ENCODE measurements around the gene FBXO42. TPM values are rescaled to one million over a fixed set of nuclear protein-coding genes. Genes with fewer than 3 reads are reported as not detected.

FBXO42 gene
- total RNA-seq, 4 donors from 2014 or later: 24.3 to 41.9 (median 31.9) TPM

DNA sequence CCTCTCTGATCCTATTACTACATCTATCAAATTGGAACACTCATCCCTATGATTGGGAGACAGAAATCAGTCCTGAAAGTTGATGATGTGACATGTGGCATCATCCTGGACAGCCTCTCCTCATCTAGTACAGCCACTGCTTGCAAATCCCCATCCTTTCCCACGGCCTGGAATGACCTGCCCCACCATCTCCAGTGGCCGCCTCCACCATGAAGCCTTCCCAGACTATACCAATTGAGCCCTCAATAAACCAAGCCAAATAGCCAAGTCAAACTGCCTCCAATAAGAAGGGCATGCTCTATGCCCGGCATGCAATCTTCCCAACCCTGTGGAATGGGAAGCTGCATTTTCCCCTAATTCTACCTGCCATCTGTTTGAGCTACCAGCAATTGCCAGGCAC, 139.3 kb downstream of the FBXO42 start:
- Histone ChIP-seq H3K36me3 (no peaks in the 10 kb centered on the region), H3K4me3 (replicated peaks in 1 of 3) (no peak overlapping the region), H3K4me1 (peaks cover 32 to 53% of the 10 kb centered on the region in 2 donors), H3K27ac (peak overlapping the region; percentile 80 to 88 (median 82)), H3K9me3 (no peaks in the 10 kb centered on the region), H3K27me3 (no peaks in the 10 kb centered on the region)
- TF ChIP-seq, protein P1, sequence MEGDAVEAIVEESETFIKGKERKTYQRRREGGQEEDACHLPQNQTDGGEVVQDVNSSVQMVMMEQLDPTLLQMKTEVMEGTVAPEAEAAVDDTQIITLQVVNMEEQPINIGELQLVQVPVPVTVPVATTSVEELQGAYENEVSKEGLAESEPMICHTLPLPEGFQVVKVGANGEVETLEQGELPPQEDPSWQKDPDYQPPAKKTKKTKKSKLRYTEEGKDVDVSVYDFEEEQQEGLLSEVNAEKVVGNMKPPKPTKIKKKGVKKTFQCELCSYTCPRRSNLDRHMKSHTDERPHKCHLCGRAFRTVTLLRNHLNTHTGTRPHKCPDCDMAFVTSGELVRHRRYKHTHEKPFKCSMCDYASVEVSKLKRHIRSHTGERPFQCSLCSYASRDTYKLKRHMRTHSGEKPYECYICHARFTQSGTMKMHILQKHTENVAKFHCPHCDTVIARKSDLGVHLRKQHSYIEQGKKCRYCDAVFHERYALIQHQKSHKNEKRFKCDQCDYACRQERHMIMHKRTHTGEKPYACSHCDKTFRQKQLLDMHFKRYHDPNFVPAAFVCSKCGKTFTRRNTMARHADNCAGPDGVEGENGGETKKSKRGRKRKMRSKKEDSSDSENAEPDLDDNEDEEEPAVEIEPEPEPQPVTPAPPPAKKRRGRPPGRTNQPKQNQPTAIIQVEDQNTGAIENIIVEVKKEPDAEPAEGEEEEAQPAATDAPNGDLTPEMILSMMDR (IDR thresholded peaks at IDR 0.05): no peak
- TF ChIP-seq POLR2A (IDR thresholded peaks at IDR 0.05): no peak
- DNase-seq: no peak
- 53 to 68% methylated on average over 3 of the region's 3 CpGs for WGBS, 2 donors
- intact Hi-C loops (cut with DNase I): no loop called here

DNA sequence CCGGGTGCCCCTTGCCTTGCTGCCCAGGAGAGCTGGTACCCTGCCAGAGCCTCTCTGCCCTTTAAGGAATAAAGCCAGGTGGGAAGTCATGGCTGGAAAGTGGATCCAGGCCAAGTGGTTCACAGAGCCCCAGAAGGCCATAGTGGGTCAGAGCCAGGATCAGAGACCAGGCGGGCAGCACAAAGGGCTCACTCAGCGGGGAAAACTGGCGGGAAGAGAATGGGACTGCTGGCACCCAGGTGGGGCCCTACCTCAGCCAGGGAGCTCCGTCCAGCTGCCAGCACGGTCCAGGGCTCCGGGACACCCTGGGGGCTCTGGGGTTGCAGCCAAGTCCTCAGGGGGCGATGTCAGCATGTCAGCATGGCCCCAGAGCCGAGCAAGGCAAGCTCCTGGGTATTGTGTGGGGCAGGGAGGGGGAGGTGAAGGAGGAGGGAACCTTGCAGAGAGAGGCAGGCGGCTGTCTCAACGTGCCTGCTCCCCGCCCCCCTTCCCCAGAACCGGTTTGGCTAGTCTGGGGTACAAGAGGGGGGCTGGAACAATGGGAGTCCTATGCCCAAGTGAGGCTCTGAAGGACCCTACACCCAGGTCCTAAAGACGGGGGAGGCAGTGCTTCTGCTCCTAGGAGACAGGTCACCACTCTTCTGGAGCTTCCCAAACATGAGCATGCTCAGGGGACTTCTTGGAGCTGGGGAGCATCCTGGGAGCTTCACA, 139.9 kb downstream of the FBXO42 start, which contains the start of gene ARHGEF19:
Gene ARHGEF19, minus strand, starts transcription at position 402 of the 711 bp plus-strand sequence. CDS start 3,598 bp downstream, outside the sequence.
- Histone ChIP-seq H3K27me3 (no peaks in the 10 kb centered on the region), H3K36me3 (no peaks in the 10 kb centered on the region), H3K9me3 (no peaks in the 10 kb centered on the region), H3K4me1 (peaks cover 36 to 55% of the 10 kb centered on the region in 2 donors), H3K4me3 (replicated peaks in 1 of 3) (peak within 1 kb of the TSS in 2 of 3 donors; percentile 9 to 19), H3K27ac (peak within 1 kb of the TSS; percentile 80 to 88 (median 82))
- intact Hi-C loops (cut with DNase I): no loop called here
- TF ChIP-seq, protein P1 (IDR thresholded peaks at IDR 0.05): no peak
- TF ChIP-seq POLR2A (IDR thresholded peaks at IDR 0.05): peak in 1 of 2 donors; percentile 57
- DNase-seq: peak; percentile 94 to 97
- 24 to 26% methylated on average over 9 to 13 of the region's 14 CpGs for WGBS, 2 donors

DNA sequence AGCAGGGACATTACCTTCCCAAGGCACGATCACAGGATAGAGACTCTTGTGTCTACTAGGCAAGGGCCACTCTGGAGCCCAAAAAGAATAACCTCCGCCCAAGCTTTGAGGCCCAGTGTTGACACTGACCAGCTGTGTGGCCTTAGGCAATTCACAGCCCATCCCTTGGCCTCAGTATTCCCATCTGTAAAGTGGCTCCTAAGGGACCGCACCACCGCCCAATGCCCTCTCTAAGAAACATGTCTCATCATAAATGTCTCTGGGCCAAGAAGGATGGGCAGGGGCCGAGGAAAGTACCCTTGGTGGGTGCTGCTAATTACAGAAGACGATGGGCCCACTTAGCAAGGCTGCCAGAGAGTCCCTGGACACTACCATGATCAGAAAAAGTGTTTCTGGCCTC, 140.5 kb downstream of the FBXO42 start:
- intact Hi-C loops (cut with DNase I): no loop called here
- H3K36me3 ChIP-seq: no peaks in the 10 kb centered on the region
- H3K9me3 ChIP-seq: no peaks in the 10 kb centered on the region
- H3K27me3 ChIP-seq: no peaks in the 10 kb centered on the region
- peak overlapping the region; percentile 80 to 88 (median 82) for H3K27ac ChIP-seq
- H3K4me1 ChIP-seq: peaks cover 40 to 60% of the 10 kb centered on the region in 2 donors
- WGBS, 2 donors: 47 to 50% methylated on average over 6 of the region's 6 CpGs
- H3K4me3 ChIP-seq (replicated peaks in 1 of 3): peak overlapping the region in 1 of 3 donors; percentile 19
- no peak for TF ChIP-seq POLR2A (IDR thresholded peaks at IDR 0.05)
- TF ChIP-seq, protein P1 (IDR thresholded peaks at IDR 0.05): no peak
- no peak for DNase-seq

DNA sequence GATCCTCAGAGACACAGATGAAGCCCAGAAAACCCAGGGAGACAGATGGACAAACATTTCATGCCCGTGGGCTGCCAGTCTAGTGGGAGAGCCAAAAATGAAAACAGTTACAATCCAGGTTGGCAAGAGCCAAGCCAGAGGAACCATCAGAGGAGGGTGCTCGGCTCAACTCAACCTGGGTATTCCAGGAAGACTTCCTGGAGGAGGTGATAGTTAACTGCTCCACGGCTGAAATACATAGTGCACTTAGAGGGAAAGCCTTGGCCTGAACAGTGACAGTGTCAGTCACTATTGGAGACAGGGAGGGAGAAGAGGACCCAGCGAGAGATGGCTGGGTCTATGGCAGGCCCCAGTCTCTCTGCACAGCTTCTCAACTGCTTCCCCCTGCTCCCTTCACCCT, 141.7 kb downstream of the FBXO42 start:
- Histone ChIP-seq H3K9me3 (no peaks in the 10 kb centered on the region), H3K4me3 (replicated peaks in 1 of 3) (no peak overlapping the region), H3K27ac (peak overlapping the region in 2 of 3 donors; percentile 80 to 82), H3K4me1 (peaks cover 44 to 56% of the 10 kb centered on the region in 2 donors), H3K36me3 (no peaks in the 10 kb centered on the region), H3K27me3 (no peaks in the 10 kb centered on the region)
- 65 to 68% methylated on average over 4 of the region's 4 CpGs for WGBS, 2 donors
- no peak for DNase-seq
- intact Hi-C loops (cut with DNase I): no loop called here
- TF ChIP-seq, protein P1 (IDR thresholded peaks at IDR 0.05): no peak
- TF ChIP-seq POLR2A (IDR thresholded peaks at IDR 0.05): no peak

DNA sequence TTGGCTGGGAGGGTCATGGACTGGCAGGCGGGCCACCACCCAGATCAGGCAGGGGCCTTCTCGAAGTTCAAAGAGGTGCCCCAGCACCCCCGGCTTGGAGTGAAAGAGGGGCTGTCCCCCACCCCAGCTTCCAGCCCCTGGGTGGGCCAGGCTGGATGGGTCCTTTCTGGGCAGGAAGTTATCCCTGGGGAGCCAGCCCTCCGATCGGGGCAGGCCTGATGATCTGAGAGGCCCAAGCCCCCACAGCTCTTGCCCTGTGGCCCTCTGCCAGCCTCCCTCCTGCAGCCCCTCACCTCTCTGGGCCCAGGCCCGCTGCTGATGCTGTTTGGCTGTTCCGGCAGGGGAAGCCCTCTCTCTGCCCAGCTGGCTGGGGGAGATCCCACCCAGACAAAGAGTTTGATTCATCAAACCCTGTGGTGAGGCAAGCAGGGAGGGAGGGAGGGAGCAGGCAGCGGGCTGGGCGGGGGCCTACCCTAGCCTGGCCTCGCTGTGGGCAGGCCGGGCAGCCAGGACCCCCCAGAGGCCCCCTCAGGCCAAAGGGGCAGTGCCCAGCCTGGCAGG, 142.4 kb downstream of the FBXO42 start:
- H3K36me3 ChIP-seq: no peaks in the 10 kb centered on the region
- H3K9me3 ChIP-seq: no peaks in the 10 kb centered on the region
- H3K27me3 ChIP-seq: no peaks in the 10 kb centered on the region
- no peak for DNase-seq
- TF ChIP-seq, protein P1 (IDR thresholded peaks at IDR 0.05): no peak
- TF ChIP-seq POLR2A (IDR thresholded peaks at IDR 0.05): no peak
- intact Hi-C loops (cut with DNase I): no loop called here
- peak overlapping the region in 2 of 3 donors; percentile 21 to 80 for H3K27ac ChIP-seq
- H3K4me1 ChIP-seq: peaks cover 44 to 56% of the 10 kb centered on the region in 2 donors
- WGBS, 2 donors: 55 to 69% methylated on average over 7 to 9 of the region's 11 CpGs
- H3K4me3 ChIP-seq (replicated peaks in 1 of 3): no peak overlapping the region
